NAMALWA (cell line): ENCODE data around the gene MTMR4.
"Not testable (repeated sequence)": the region's sequence is repeated elsewhere in the genome, so short reads cannot be mapped to it uniquely, and the experiment has no call there.

ENCODE experiments used
- DNase-seq: peaks from one replicate; pipeline ENCODE4 v3.0.0-alpha.2; 2015; ENCODE audit warnings: low spot score

MTMR4 gene

GRCh38 chr17:58492238-58493121, 22.0 kb downstream of the MTMR4 start:
- DNase-seq, result no peak

GRCh38 chr17:58491510-58492045, 22.9 kb downstream of the MTMR4 start:
- DNase-seq, result no peak

- DNase-seq, result no peak
Observed at GRCh38 chr17:58488428-58488890, 26.0 kb downstream of the MTMR4 start.

- DNase-seq, result no peak
Observed at GRCh38 chr17:58487589-58488427, 26.6 kb downstream of the MTMR4 start, which contains the start of gene HSF5. Gene HSF5 (minus strand): TSS chr17:58488408. CDS start chr17:58488274, 134 bp downstream.

GRCh38 chr17:58484600-58484999, 29.8 kb downstream of the MTMR4 start:
- DNase-seq, result no peak

GRCh38 chr17:58481798-58482197, 32.6 kb downstream of the MTMR4 start:
- not testable (repeated sequence) for DNase-seq

GRCh38 chr17:58480090-58480489, 34.3 kb downstream of the MTMR4 start:
- no peak for DNase-seq

GRCh38 chr17:58476812-58477211, 37.6 kb downstream of the MTMR4 start:
- no peak for DNase-seq

GRCh38 chr17:58475985-58476384, 38.5 kb downstream of the MTMR4 start:
- no peak for DNase-seq

- DNase-seq, result no peak
Observed at GRCh38 chr17:58470356-58470755, 44.1 kb downstream of the MTMR4 start.

- DNase-seq, result no peak
Observed at GRCh38 chr17:58468944-58469343, 45.5 kb downstream of the MTMR4 start.

GRCh38 chr17:58455491-58455890, 58.9 kb downstream of the MTMR4 start:
- DNase-seq, result no peak

GRCh38 chr17:58452738-58453137, 61.7 kb downstream of the MTMR4 start:
- no peak for DNase-seq

GRCh38 chr17:58447039-58447975, 67.1 kb downstream of the MTMR4 start:
- DNase-seq, result peak; percentile 88

- no peak for DNase-seq
Observed at GRCh38 chr17:58446086-58446485, 68.4 kb downstream of the MTMR4 start.
